ENCODE measurements around the gene TPCN2. TPM values are rescaled to one million over a fixed set of nuclear protein-coding genes. Genes with fewer than 3 reads are reported as not detected.

The TPCN2 gene
- total and polyA plus RNA-seq, 2 of the 8 experiments (the other 6 are each of a cell fraction or from before 2014, with no cell fraction given): 9.7 to 18.6 TPM

- Histone ChIP-seq H3K18ac (ENCODE audit: extremely low read depth, low read length) (no peak overlapping the region), H3K36me3 (ENCODE audit: control insufficient read depth in 2 of 4, insufficient read depth in 4 of 4, low read length in 3 of 4) (no peaks in the 10 kb centered on the region), H2BK12ac (ENCODE audit: low read depth, low read length) (no peak overlapping the region), H2BK15ac (ENCODE audit: low read length) (no peak overlapping the region), H4K5ac (ENCODE audit: insufficient read length, low read depth, low read length) (no peak overlapping the region), H3K27me3 (replicated peaks in 1 of 4; ENCODE audit: control insufficient read depth in 3 of 4, extremely low read depth in 1 of 4, insufficient read depth in 3 of 4, low read length in 3 of 4) (no peaks in the 10 kb centered on the region; a peak in 1 of 7 replicates), H3K14ac (ENCODE audit: insufficient read length) (no peak overlapping the region), H4K8ac (ENCODE audit: extremely low read depth, insufficient read depth, low read length) (no peak overlapping the region), H3K4me2 (ENCODE audit: insufficient read depth in 1 of 2, low read depth in 2 of 2, low read length in 2 of 2) (no peak overlapping the region), H3K9ac (replicated peaks in 1 of 4; ENCODE audit: extremely low read depth in 1 of 4, low read depth in 3 of 4, low read length in 3 of 4) (no peak overlapping the region), H4K20me1 (replicated peaks in 1 of 2; ENCODE audit: control insufficient read depth in 1 of 2, insufficient read depth in 2 of 2, low read length in 2 of 2) (peaks cover 0 to 6% of the 10 kb centered on the region in 2 experiments), H3K23ac (ENCODE audit: insufficient read length) (no peak overlapping the region), H2AFZ (ENCODE audit: low read length) (no peak overlapping the region), H3K4me1 (replicated peaks in 1 of 4; ENCODE audit: control insufficient read depth in 3 of 4, insufficient read depth in 4 of 4, low read length in 3 of 4) (no peaks in the 10 kb centered on the region), H3K4ac (replicated peaks; ENCODE audit: insufficient read length, low read depth, low read length) (no peak overlapping the region), H3K23me2 (ENCODE audit: low read depth, low read length) (peaks cover 8% of the 10 kb centered on the region; the same call in 1 of the 2 replicates), H3K79me1 (ENCODE audit: low read depth, low read length) (no peaks in the 10 kb centered on the region), H3K56ac (replicated peaks; ENCODE audit: insufficient read length, low read depth, low read length) (no peak overlapping the region), H2BK5ac (ENCODE audit: low read depth, low read length) (no peak overlapping the region), H3K79me2 (ENCODE audit: control insufficient read depth in 1 of 2, insufficient read depth in 2 of 2, low read length in 2 of 2) (no peaks in the 10 kb centered on the region), H3K4me3 (ENCODE audit: extremely low read depth in 1 of 4, insufficient read depth in 2 of 4, low read depth in 3 of 4, low read length in 4 of 4) (no peak overlapping the region), H4K91ac (replicated peaks; ENCODE audit: insufficient read length, low read length) (no peak overlapping the region), H3K27ac (ENCODE audit: low read depth, low read length) (no peak overlapping the region), H2BK120ac (replicated peaks; ENCODE audit: low read depth, low read length) (no peak overlapping the region), H2AK5ac (ENCODE audit: low read depth, low read length) (no peak overlapping the region), H3K9me3 (ENCODE audit: insufficient read depth in 2 of 2, low read depth in 1 of 2, low read length in 1 of 2) (0 out of 4 replicates have a peak, but pooled peaks cover 0 to 3% of the 10 kb centered on the region in 2 experiments), H2BK20ac (ENCODE audit: low read length) (no peak overlapping the region)
- 85% methylated on average over 9 of the region's 10 CpGs; no CpG with 5 or more reads in 1 of the 2 experiments for WGBS, 2 experiments (ENCODE audit: extremely low coverage in 1 of 2, insufficient coverage in 1 of 2, insufficient read length in 1 of 2, insufficient replicate concordance in 2 of 2, low coverage in 1 of 2, low lambda C conversion rate in 2 of 2, missing lambda C conversion rate in 1 of 2)
- DNase-seq (ENCODE audit: low read depth in 1 of 2, low spot score in 2 of 2): no peak
- TF ChIP-seq TBP (IDR thresholded peaks at IDR 0.05; ENCODE audit: low read depth, low read length): no peak
- TF ChIP-seq CTBP2 (IDR thresholded peaks at IDR 0.05; ENCODE audit: borderline replicate concordance, insufficient read depth, insufficient read length, low read length): no peak
- no peak for TF ChIP-seq EGR1 (IDR thresholded peaks at IDR 0.05; ENCODE audit: borderline replicate concordance, low read depth, low read length)
- TF ChIP-seq BRCA1 (IDR thresholded peaks at IDR 0.05; ENCODE audit: low read depth, low read length): no peak
- TF ChIP-seq RXRA (IDR thresholded peaks at IDR 0.05; ENCODE audit: insufficient read depth, low read depth, low read length): no peak
- no peak for TF ChIP-seq POLR2AphosphoS5 (IDR thresholded peaks at IDR 0.05; ENCODE audit: low read depth, low read length)
- TF ChIP-seq RFX5 (IDR thresholded peaks at IDR 0.05; ENCODE audit: borderline replicate concordance, low read depth, low read length): no peak
- TF ChIP-seq JUN (IDR thresholded peaks at IDR 0.05; ENCODE audit: low read depth, low read length): no peak
- no peak for TF ChIP-seq EP300 (IDR thresholded peaks at IDR 0.05; ENCODE audit: borderline replicate concordance in 1 of 2, low read depth in 2 of 2, low read length in 2 of 2)
- no peak for TF ChIP-seq ATF2 (IDR thresholded peaks at IDR 0.05; ENCODE audit: low read length)
- TF ChIP-seq POU5F1 (IDR thresholded peaks at IDR 0.05; ENCODE audit: low read depth, low read length): no peak
- no peak for FAIRE-seq
- ChIA-PET CTCF (ENCODE audit: partially characterized antibody) (interaction anchor here (1.1 to 4.5 kb wide), 5 partner anchors 8 to 99 kb away, joined by 3 to 27 read pairs (median 4); no protein-coding TSS in a partner anchor), POLR2A (ENCODE audit: partially characterized antibody) (interaction anchor here (1.0 kb wide), 1 partner anchor 545 kb away, joined by 3 read pairs; no protein-coding TSS in a partner anchor)
These were observed 64.5 kb downstream of the TPCN2 start for GRCh38 chr11:69113226-69113625.
